Stimulated activated effector memory CD8-positive, alpha-beta T cell treated with anti-CD3 and anti-CD28 coated beads, Interleukin-12 subunit alpha, Interleukin-12 subunit beta, amount 100 ng/mL, for 72 hours (primary cell): ENCODE measurements around the gene NUP160.

Experiments used
- ATAC-seq: fragments of 150-1000 bp; cut with Tn5 transposase; 2 replicates; pipeline ENCODE4 v1.10.0; 2021
- DNase-seq, 2 donors: peaks; one replicate each; pipeline ENCODE4 v3.0.0; 2021 to 2022; ENCODE audit warnings: low spot score in 2 of 2
- H3K27ac Mint-ChIP-seq: one replicate; pipeline ENCODE4 v1.8.0; 2022; ENCODE audit warnings: mild to moderate bottlenecking, mixed read lengths
- H3K36me3 Mint-ChIP-seq: one replicate; pipeline ENCODE4 v1.8.0; 2022; ENCODE audit warnings: mild to moderate bottlenecking, mixed read lengths
- H3K4me1 Mint-ChIP-seq: one replicate; pipeline ENCODE4 v1.8.0; 2022; ENCODE audit warnings: mixed read lengths
- H3K4me3 Mint-ChIP-seq: one replicate; pipeline ENCODE4 v1.8.0; 2022; ENCODE audit warnings: mild to moderate bottlenecking, mixed read lengths
- H3K9me3 Mint-ChIP-seq: one replicate; pipeline ENCODE4 v1.8.0; 2022; ENCODE audit warnings: mixed read lengths

Gene NUP160

DNA sequence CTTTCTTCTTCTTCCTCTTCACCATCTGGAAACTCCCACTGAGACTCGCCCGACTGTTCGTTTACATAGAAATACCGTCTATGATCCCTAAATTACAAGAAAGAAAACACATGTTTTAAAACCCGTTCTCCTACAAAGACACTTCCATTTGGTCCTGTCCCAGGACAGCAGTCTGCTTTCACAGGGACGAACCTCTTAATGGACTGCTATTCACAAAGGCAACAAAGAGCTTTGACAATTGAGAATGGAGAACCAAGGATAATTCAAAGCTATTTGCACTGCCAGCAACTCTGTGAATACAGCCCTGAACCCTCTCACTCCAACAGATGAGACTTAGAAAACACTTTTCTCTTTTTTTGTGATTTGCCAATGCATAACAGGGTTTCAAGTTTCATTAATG is 116.7 kb downstream of the NUP160 start:
- no peak for DNase-seq
- no peak overlapping the region for H3K4me3 Mint-ChIP-seq
- H3K4me1 Mint-ChIP-seq: no peaks in the 10 kb centered on the region
- H3K9me3 Mint-ChIP-seq: no peaks in the 10 kb centered on the region
- ATAC-seq: no peak
- no peak overlapping the region for H3K27ac Mint-ChIP-seq
- H3K36me3 Mint-ChIP-seq: peaks cover 100% of the 10 kb centered on the region
